Dendritic cell treated with granulocyte-macrophage colony-stimulating factor and Interleukin-4, amounts not matched to agents 40 ng/mL and 50 ng/mL, for 4 days (primary cell): ENCODE data around the gene BRD4.

Experiments
- H3K27ac Mint-ChIP-seq: one replicate; pipeline ENCODE4 v1.8.0; 2022; ENCODE audit warnings: mild to moderate bottlenecking, mixed read lengths
- H3K27me3 Mint-ChIP-seq: one replicate; pipeline ENCODE4 v1.8.0; 2022; ENCODE audit warnings: mild to moderate bottlenecking, mixed read lengths
- H3K36me3 Mint-ChIP-seq: one replicate; pipeline ENCODE4 v1.8.0; 2022; ENCODE audit warnings: low read depth, mixed read lengths
- H3K4me1 Mint-ChIP-seq: one replicate; pipeline ENCODE4 v1.8.0; 2022; ENCODE audit warnings: low read depth, mixed read lengths
- H3K4me3 Mint-ChIP-seq: one replicate; pipeline ENCODE4 v1.8.0; 2022; ENCODE audit warnings: mild to moderate bottlenecking, moderate library complexity, mixed read lengths
- H3K9me3 Mint-ChIP-seq: one replicate; pipeline ENCODE4 v1.8.0; 2022; ENCODE audit warnings: mixed read lengths
- intact Hi-C: fragments of 100-400 bp; cut with micrococcal nuclease; formaldehyde crosslinking; loops from one replicate; pipeline ENCODE4 v1.15.0; 2022

Gene BRD4

GRCh38 chr19:15254547-15254946 lies 77.8 kb downstream of the BRD4 start:
- Mint-ChIP-seq H3K4me1 (peaks cover 5% of the 10 kb centered on the region), H3K4me3 (no peak overlapping the region), H3K27ac (no peak overlapping the region), H3K27me3 (no peaks in the 10 kb centered on the region), H3K9me3 (no peaks in the 10 kb centered on the region), H3K36me3 (peaks cover 100% of the 10 kb centered on the region)
- intact Hi-C loops = no loop called here

GRCh38 chr19:15253513-15253912 lies 78.8 kb downstream of the BRD4 start:
- H3K9me3 Mint-ChIP-seq = no peaks in the 10 kb centered on the region
- H3K36me3 Mint-ChIP-seq = peaks cover 100% of the 10 kb centered on the region
- no peaks in the 10 kb centered on the region for H3K27me3 Mint-ChIP-seq
- H3K4me3 Mint-ChIP-seq = no peak overlapping the region
- no peak overlapping the region for H3K27ac Mint-ChIP-seq
- intact Hi-C loops = loop anchor here (2.0 kb wide), 1 partner anchor 77 kb away; no protein-coding TSS in a partner anchor
- H3K4me1 Mint-ChIP-seq = peaks cover 5% of the 10 kb centered on the region

GRCh38 chr19:15253061-15253460 lies 79.3 kb downstream of the BRD4 start:
- Mint-ChIP-seq H3K36me3 (peaks cover 100% of the 10 kb centered on the region), H3K9me3 (no peaks in the 10 kb centered on the region), H3K4me3 (no peak overlapping the region), H3K4me1 (peaks cover 5% of the 10 kb centered on the region), H3K27me3 (no peaks in the 10 kb centered on the region), H3K27ac (no peak overlapping the region)
- intact Hi-C loops = loop anchor here (2.0 kb wide), 1 partner anchor 76 kb away; no protein-coding TSS in a partner anchor

- intact Hi-C loops = loop anchor here (2.0 kb wide), 1 partner anchor 76 kb away; no protein-coding TSS in a partner anchor
- Mint-ChIP-seq H3K4me1 (peaks cover 5% of the 10 kb centered on the region), H3K9me3 (no peaks in the 10 kb centered on the region), H3K27ac (no peak overlapping the region), H3K4me3 (no peak overlapping the region), H3K36me3 (peaks cover 100% of the 10 kb centered on the region), H3K27me3 (no peaks in the 10 kb centered on the region)
These were observed 79.8 kb downstream of the BRD4 start for GRCh38 chr19:15252398-15253018.

DNA sequence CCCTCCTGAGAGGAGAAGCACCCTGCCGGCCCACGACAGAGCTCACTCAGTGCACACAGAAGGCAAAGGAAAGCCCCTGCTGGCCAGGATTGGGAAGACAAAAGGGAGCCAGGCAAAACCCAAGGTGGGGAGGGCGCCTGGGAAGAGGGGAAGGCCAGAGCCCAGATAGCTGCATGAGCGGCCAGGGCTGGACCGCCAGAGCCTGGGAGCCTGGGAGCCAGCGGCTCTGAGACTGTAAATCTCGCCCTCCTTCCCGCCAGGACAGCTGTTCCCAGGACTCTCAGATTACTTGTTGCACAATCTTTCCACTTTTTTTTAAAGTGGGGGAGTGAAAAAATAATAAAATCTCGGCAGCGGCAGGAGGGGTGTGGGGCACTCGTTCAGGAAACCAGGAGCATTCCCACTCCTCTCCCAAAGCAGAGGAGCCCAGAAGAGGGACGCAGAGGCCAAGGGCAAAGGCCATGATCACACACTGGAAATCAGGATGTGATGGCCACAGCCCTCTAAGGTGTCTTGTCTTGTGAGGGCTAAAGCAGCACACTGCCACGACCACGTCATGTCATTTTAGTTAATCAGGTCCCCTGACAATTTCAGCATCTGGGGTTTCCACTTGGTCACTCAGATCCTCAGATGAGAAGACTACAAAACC lies 80.5 kb downstream of the BRD4 start:
- H3K27ac Mint-ChIP-seq = no peak overlapping the region
- intact Hi-C loops = loop anchor here (2.0 kb wide), 1 partner anchor 75 kb away; no protein-coding TSS in a partner anchor
- no peaks in the 10 kb centered on the region for H3K27me3 Mint-ChIP-seq
- H3K4me3 Mint-ChIP-seq = no peak overlapping the region
- no peaks in the 10 kb centered on the region for H3K9me3 Mint-ChIP-seq
- peaks cover 5% of the 10 kb centered on the region for H3K4me1 Mint-ChIP-seq
- H3K36me3 Mint-ChIP-seq = peaks cover 100% of the 10 kb centered on the region

DNA sequence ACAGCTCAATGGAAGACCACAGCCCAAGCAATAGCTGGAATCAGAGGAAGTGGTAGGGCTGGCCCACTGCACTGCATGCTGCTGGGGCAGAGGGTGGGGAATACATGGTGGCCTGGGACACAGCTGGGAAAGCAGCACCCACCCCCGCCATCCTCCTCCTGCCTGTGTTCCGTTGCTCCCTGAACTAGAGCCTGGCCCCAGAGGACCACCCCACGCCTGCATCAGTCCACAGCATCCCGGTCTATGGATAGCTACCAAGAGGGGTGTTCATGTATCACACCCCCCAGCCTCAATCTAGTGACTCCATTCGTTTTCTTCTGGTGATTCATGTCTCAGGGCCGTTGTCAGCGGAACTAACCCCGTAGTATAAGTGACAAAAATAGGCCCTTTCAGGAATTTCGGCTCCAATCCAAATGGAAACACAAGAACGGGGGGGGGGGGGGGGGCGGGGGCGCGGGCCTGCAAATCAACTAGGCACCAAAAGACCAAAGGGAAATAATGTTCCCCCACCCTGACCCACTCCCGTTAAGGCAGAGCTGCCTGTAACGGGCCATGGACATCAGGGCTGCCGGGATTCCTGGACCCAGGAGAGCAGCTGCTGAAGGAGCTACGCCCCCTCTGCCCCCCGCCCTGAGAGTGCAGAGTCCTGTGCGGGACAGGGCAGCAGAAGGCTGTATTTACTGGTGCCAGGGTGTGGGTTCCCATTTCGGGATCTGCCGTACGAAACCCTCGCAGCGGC lies 81.2 kb downstream of the BRD4 start:
- Mint-ChIP-seq H3K9me3 (no peaks in the 10 kb centered on the region), H3K27ac (no peak overlapping the region), H3K36me3 (peaks cover 100% of the 10 kb centered on the region), H3K27me3 (no peaks in the 10 kb centered on the region), H3K4me1 (peaks cover 5% of the 10 kb centered on the region), H3K4me3 (no peak overlapping the region)
- intact Hi-C loops = no loop called here

- H3K36me3 Mint-ChIP-seq = peaks cover 100% of the 10 kb centered on the region
- no peak overlapping the region for H3K4me3 Mint-ChIP-seq
- H3K27ac Mint-ChIP-seq = no peak overlapping the region
- H3K27me3 Mint-ChIP-seq = no peaks in the 10 kb centered on the region
- H3K9me3 Mint-ChIP-seq = no peaks in the 10 kb centered on the region
- H3K4me1 Mint-ChIP-seq = peaks cover 5% of the 10 kb centered on the region
- intact Hi-C loops = no loop called here
These were observed 81.7 kb downstream of the BRD4 start for GRCh38 chr19:15250640-15250993.

- Mint-ChIP-seq H3K4me1 (peaks cover 6% of the 10 kb centered on the region), H3K4me3 (no peak overlapping the region), H3K27ac (no peak overlapping the region), H3K36me3 (peaks cover 100% of the 10 kb centered on the region), H3K27me3 (no peaks in the 10 kb centered on the region), H3K9me3 (no peaks in the 10 kb centered on the region)
- intact Hi-C loops = no loop called here
These were observed 82.2 kb downstream of the BRD4 start for GRCh38 chr19:15249972-15250639.

- H3K36me3 Mint-ChIP-seq = peaks cover 100% of the 10 kb centered on the region
- intact Hi-C loops = no loop called here
- no peaks in the 10 kb centered on the region for H3K27me3 Mint-ChIP-seq
- no peak overlapping the region for H3K27ac Mint-ChIP-seq
- peaks cover 9% of the 10 kb centered on the region for H3K4me1 Mint-ChIP-seq
- H3K9me3 Mint-ChIP-seq = no peaks in the 10 kb centered on the region
- no peak overlapping the region for H3K4me3 Mint-ChIP-seq
These were observed 82.8 kb downstream of the BRD4 start for GRCh38 chr19:15249528-15249874.

- H3K4me1 Mint-ChIP-seq = peaks cover 9% of the 10 kb centered on the region
These were observed 83.5 kb downstream of the BRD4 start for GRCh38 chr19:15248648-15249527.

DNA sequence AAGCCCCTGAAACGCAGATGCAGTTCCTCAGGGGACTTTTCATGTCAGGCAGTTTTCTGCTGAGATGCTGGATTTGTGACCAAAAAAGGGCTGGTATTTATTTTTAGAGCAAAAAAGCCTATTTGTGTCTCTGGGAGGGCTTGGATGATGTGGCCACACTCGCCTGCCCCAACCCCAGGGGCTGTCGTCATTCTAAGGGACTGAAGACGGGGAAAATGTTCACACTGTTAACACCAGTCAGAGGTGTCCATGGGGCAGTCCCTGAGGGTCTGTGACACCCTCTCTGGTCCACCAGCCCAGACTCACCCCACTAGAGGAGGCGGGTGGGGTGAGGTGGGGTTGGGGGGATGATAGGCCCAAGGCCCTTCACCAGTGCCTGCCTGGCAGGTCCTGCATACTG lies 84.2 kb downstream of the BRD4 start:
- H3K27ac Mint-ChIP-seq = no peak overlapping the region
- H3K9me3 Mint-ChIP-seq = no peaks in the 10 kb centered on the region
- H3K4me3 Mint-ChIP-seq = no peak overlapping the region
- peaks cover 100% of the 10 kb centered on the region for H3K36me3 Mint-ChIP-seq
- H3K27me3 Mint-ChIP-seq = no peaks in the 10 kb centered on the region
- peaks cover 9% of the 10 kb centered on the region for H3K4me1 Mint-ChIP-seq
- intact Hi-C loops = no loop called here

More at GRCh38 chr19:15248648-15249527, 83.5 kb downstream of the BRD4 start:
- intact Hi-C loops = no loop called here
- no peak overlapping the region for H3K27ac Mint-ChIP-seq
- no peaks in the 10 kb centered on the region for H3K9me3 Mint-ChIP-seq
- peaks cover 100% of the 10 kb centered on the region for H3K36me3 Mint-ChIP-seq
- H3K27me3 Mint-ChIP-seq = no peaks in the 10 kb centered on the region
- H3K4me3 Mint-ChIP-seq = no peak overlapping the region

GRCh38 chr19:15247107-15248014 lies 85.0 kb downstream of the BRD4 start:
- Mint-ChIP-seq H3K36me3 (peaks cover 100% of the 10 kb centered on the region), H3K4me3 (no peak overlapping the region), H3K4me1 (peaks cover 4% of the 10 kb centered on the region), H3K27ac (no peak overlapping the region), H3K27me3 (no peaks in the 10 kb centered on the region), H3K9me3 (no peaks in the 10 kb centered on the region)
- intact Hi-C loops = no loop called here

- Mint-ChIP-seq H3K36me3 (peaks cover 100% of the 10 kb centered on the region), H3K4me3 (no peak overlapping the region), H3K4me1 (peaks cover 4% of the 10 kb centered on the region), H3K9me3 (no peaks in the 10 kb centered on the region), H3K27ac (no peak overlapping the region), H3K27me3 (no peaks in the 10 kb centered on the region)
- intact Hi-C loops = no loop called here
These were observed 86.2 kb downstream of the BRD4 start for GRCh38 chr19:15246198-15246481.
